HepG2 (cell line): ENCODE measurements around the gene UQCC5. TPM values are rescaled to one million over a fixed set of nuclear protein-coding genes. Genes with fewer than 3 reads are reported as not detected.
A peak's percentile ranks its signal among the peaks of the same experiment; 100 is the strongest.

Experiments
- ATAC-seq: fragments of 200-7000 bp; cut with Tn5 transposase; 3 replicates; pipeline ENCODE4 v1.9.1; 2020; ENCODE audit warnings: mild to moderate bottlenecking, moderate library complexity
- BruUV-seq: library from RNA; stranded (reverse); fragments of 400-500 nt; replicated peaks from 2 replicates; lab custom pipeline; 2021; lab: Mats Ljungman, UMichigan
- CTCF ChIA-PET: fragments of 300-600 bp; formaldehyde crosslinking; extraction: SDS; loops from one replicate; lab custom pipeline; 2021; ENCODE audit warnings: low total read pairs, inconsistent platforms, low intra/inter-chr PET ratio; lab: Yijun Ruan, JAX
- POLR2A ChIA-PET: fragments of 350-600 bp; sonication (Branson Sonifier 250); formaldehyde crosslinking; loops from one replicate; lab custom pipeline; 2020; ENCODE audit warnings: antibody characterized with exemption, inconsistent platforms; lab: Yijun Ruan, JAX
- DNase-seq: peaks from one replicate; pipeline ENCODE4 v3.0.0-alpha.2; 2015; ENCODE audit warnings: low spot score
- FAIRE-seq: peaks from 3 replicates; lab custom pipeline; 2011; peaks lifted over from hg19 to GRCh38; lab: Jason Lieb, UNC
- H2AFZ ChIP-seq: one replicate; pipeline ENCODE4 v1.6.1; 2011; ENCODE audit warnings: low read length, inconsistent platforms
- H3K27ac ChIP-seq: fragments of 300-600 bp; 3 replicates; pipeline ENCODE4 v1.8.0; 2011; ENCODE audit warnings: mixed run types, mild to moderate bottlenecking, mixed read lengths, low read length, inconsistent platforms; ENCODE audit not compliant: insufficient read depth; ENCODE audit errors: extremely low read length
- H3K27me3 ChIP-seq, 2 experiments: fragments of 200-600 bp in 1 of 2; 2 replicates in 1 of 2; 3 replicates in 1 of 2; pipeline versions ENCODE4 v1.6.0 to v1.8.0; 2011; ENCODE audit warnings: low read length in 2 of 2, mild to moderate bottlenecking in 2 of 2, moderate library complexity in 2 of 2, inconsistent platforms in 1 of 2; ENCODE audit not compliant: insufficient read depth in 2 of 2, control insufficient read depth in 1 of 2
- H3K36me3 ChIP-seq, 2 experiments: fragments of 200-600 bp in 1 of 2; replicated peaks in 1 of 2; 2 replicates in 1 of 2; 3 replicates in 1 of 2; pipeline versions ENCODE4 v1.5.1 to v1.8.0; 2011; ENCODE audit warnings: low read length in 2 of 2, inconsistent platforms in 1 of 2; ENCODE audit not compliant: insufficient read depth in 2 of 2, control insufficient read depth in 1 of 2
- H3K4me1 ChIP-seq: 2 replicates; pipeline ENCODE4 v1.5.1; 2012; ENCODE audit warnings: low read length, inconsistent platforms; ENCODE audit not compliant: insufficient read depth
- H3K4me2 ChIP-seq: 2 replicates; pipeline ENCODE4 v1.6.0; 2011; ENCODE audit warnings: low read depth, low read length, inconsistent platforms
- H3K4me3 ChIP-seq, 3 experiments: fragments of 200-600 bp in 1 of 3; sonication (generic), shearing (Covaris generic) in 1 of 3; replicated peaks in 1 of 3; 2 replicates each; pipeline ENCODE4 v1.5.1; 2011 to 2016; ENCODE audit warnings: low read length in 3 of 3, inconsistent platforms in 2 of 3, low read depth in 2 of 3, mild to moderate bottlenecking in 2 of 3, control low read depth in 1 of 3, mixed read lengths in 1 of 3; ENCODE audit not compliant: insufficient read depth in 1 of 3
- H3K79me2 ChIP-seq: one replicate; pipeline ENCODE4 v1.6.1; 2011; ENCODE audit warnings: low read length, inconsistent platforms; ENCODE audit not compliant: insufficient read depth
- H3K9ac ChIP-seq: 2 replicates; pipeline ENCODE4 v1.6.0; 2011; ENCODE audit warnings: mild to moderate bottlenecking, low read depth, low read length, inconsistent platforms; ENCODE audit not compliant: insufficient read depth
- H3K9me3 ChIP-seq: 2 replicates; pipeline ENCODE4 v1.5.1; 2012; ENCODE audit warnings: mild to moderate bottlenecking, low read length
- H4K20me1 ChIP-seq: 2 replicates; pipeline ENCODE4 v1.6.0; 2011; ENCODE audit warnings: inconsistent platforms, mild to moderate bottlenecking, low read length, moderate library complexity; ENCODE audit not compliant: insufficient read depth
- CTCF ChIP-seq: sonication (generic); formaldehyde crosslinking; IDR thresholded peaks from 2 replicates; pipeline ENCODE4 v1.5.0; 2020; ENCODE audit warnings: mild to moderate bottlenecking, missing genetic modification reagents, moderate library complexity
- DR1 ChIP-seq: sonication (generic); formaldehyde crosslinking; IDR thresholded peaks from 2 replicates; pipeline ENCODE4 v1.8.0; 2021; ENCODE audit warnings: mild to moderate bottlenecking, missing genetic modification reagents, inconsistent platforms
- GFI1 ChIP-seq: sonication (generic); formaldehyde crosslinking; IDR thresholded peaks from 2 replicates; pipeline ENCODE4 v1.5.0; 2020; ENCODE audit warnings: missing genetic modification reagents, mild to moderate bottlenecking, borderline replicate concordance
- KMT2A ChIP-seq: sonication (generic); formaldehyde crosslinking; IDR thresholded peaks from 2 replicates; pipeline ENCODE4 v1.4.0; 2020; ENCODE audit warnings: missing genetic modification reagents
- NBN ChIP-seq: fragments of 450-650 bp; conservative IDR thresholded peaks from 2 replicates; pipeline ENCODE4 v1.6.1; 2017
- RARA ChIP-seq: IDR thresholded peaks from 2 replicates; pipeline ENCODE4 v1.6.1; 2016; ENCODE audit warnings: missing genetic modification reagents, missing compliant biosample characterization
- RNF219 ChIP-seq: sonication (generic); formaldehyde crosslinking; IDR thresholded peaks from 2 replicates; pipeline ENCODE4 v1.5.0; 2020; ENCODE audit warnings: mild to moderate bottlenecking, missing genetic modification reagents
- RXRA ChIP-seq: sonication (generic); formaldehyde crosslinking; IDR thresholded peaks from 2 replicates; pipeline ENCODE4 v1.5.1; 2020; ENCODE audit warnings: missing genetic modification reagents
- SMAD9 ChIP-seq: sonication (generic); formaldehyde crosslinking; IDR thresholded peaks from 2 replicates; pipeline ENCODE4 v1.5.1; 2020; ENCODE audit warnings: mild to moderate bottlenecking, missing genetic modification reagents
- SOX6 ChIP-seq, 2 experiments: fragments of 450-650 bp in 1 of 2; sonication (generic) in 1 of 2; formaldehyde crosslinking in 1 of 2; IDR thresholded peaks; 2 replicates each; pipeline versions ENCODE4 v1.4.0 to v1.6.1; 2017 to 2020; ENCODE audit warnings: antibody characterized with exemption in 1 of 2, mild to moderate bottlenecking in 1 of 2, missing genetic modification reagents in 1 of 2
- SRSF1 ChIP-seq: fragments of 200-400 bp; formaldehyde crosslinking; optimal IDR thresholded peaks from 2 replicates; pipeline ENCODE3; 2017; ENCODE audit warnings: mild to moderate bottlenecking, low read depth, low read length, moderate library complexity
- XBP1 ChIP-seq: sonication (generic); formaldehyde crosslinking; IDR thresholded peaks from 2 replicates; pipeline ENCODE4 v1.5.0; 2020; ENCODE audit warnings: missing genetic modification reagents
- XRCC5 ChIP-seq: fragments of 200-400 bp; formaldehyde crosslinking; optimal IDR thresholded peaks from 2 replicates; pipeline ENCODE3; 2017; ENCODE audit warnings: mild to moderate bottlenecking, low read length
- ZFP91 ChIP-seq: sonication (generic); formaldehyde crosslinking; IDR thresholded peaks from 2 replicates; pipeline ENCODE4 v1.9.0; 2022; ENCODE audit warnings: missing genetic modification reagents, mild to moderate bottlenecking, borderline replicate concordance
- ZKSCAN8 ChIP-seq: IDR thresholded peaks from 2 replicates; pipeline ENCODE4 v1.6.1; 2016; ENCODE audit warnings: borderline replicate concordance, missing genetic modification reagents, missing compliant biosample characterization
- ZNF383 ChIP-seq: sonication (generic); formaldehyde crosslinking; IDR thresholded peaks from 2 replicates; pipeline ENCODE4 v1.4.0; 2020; ENCODE audit warnings: missing genetic modification reagents, mild to moderate bottlenecking, borderline replicate concordance
- ZNF563 ChIP-seq: sonication (generic); formaldehyde crosslinking; IDR thresholded peaks from 2 replicates; pipeline ENCODE4 v1.8.0; 2022; ENCODE audit warnings: mild to moderate bottlenecking, moderate library complexity, missing genetic modification reagents
- WGBS: methylation state at CpG from one replicate; pipeline ENCODE4 v1.1.6; 2017; ENCODE audit warnings: low lambda C conversion rate; 5-methylcytosine and 5-hydroxymethylcytosine counted together
- in situ Hi-C: cut with HindIII; loops from 2 replicates; pipeline ENCODE4 v1.10.0; 2017; ENCODE audit warnings: low pct_unique_long_range_greater_than_20kb; ENCODE audit not compliant: extremely low pct_ligation_motif_present
- intact Hi-C: fragments of 100-400 bp; cut with micrococcal nuclease; formaldehyde crosslinking; loops from one replicate; pipeline ENCODE4 v1.10.0; 2022; ENCODE audit not compliant: unreplicated experiment
- polyA plus RNA-seq, 8 experiments: library from polyadenylated mRNA; depleted of rRNA in 3 of 8; stranded (reverse) in 7 of 8; unstranded in 1 of 8; fragments of >200 nt; fragmentation: Illumina TruSeq in 4 of 8; extraction: Trizol in 4 of 8; gene quantifications; 2 replicates each; pipeline versions ENCODE4 v1.2.1 to v1.2.3, GENCODE V29; 2011 to 2016; ENCODE audit warnings: low read depth in 4 of 8, missing spikeins in 1 of 8, mixed read lengths in 1 of 8; ENCODE audit not compliant: insufficient read depth in 1 of 8
- total RNA-seq, 5 experiments: library from RNA; depleted of rRNA; stranded (reverse); fragments of >200 nt; fragmentation: Illumina TruSeq; extraction: Trizol; gene quantifications; 2 replicates each; pipeline ENCODE4 v1.2.3, GENCODE V29; 2016; ENCODE audit warnings: low read depth in 1 of 5

Gene UQCC5
- total and polyA plus RNA-seq, 2 of the 13 experiments (the other 11 are each of a cell fraction or from before 2014, with no cell fraction given) = 15.4 to 29.5 TPM

- ChIA-PET CTCF (no interaction called here), POLR2A (interaction anchor here (1.0 to 1.4 kb wide), 2 partner anchors 9 to 14 kb away, joined by 3 to 5 read pairs; no protein-coding TSS in a partner anchor)
- intact Hi-C loops (no loop called here), in situ Hi-C loops (no loop called here)
- peaks cover 23 to 52% of the 10 kb centered on the region in 2 experiments for H3K27me3 ChIP-seq
- BruUV-seq = no TSS peak
- no peak for DNase-seq
- H3K79me2 ChIP-seq = no peaks in the 10 kb centered on the region
- no peak overlapping the region for H3K9ac ChIP-seq
- no peak overlapping the region for H3K27ac ChIP-seq
- H3K9me3 ChIP-seq = no peaks in the 10 kb centered on the region
- ATAC-seq = peak; percentile 17
- H3K4me2 ChIP-seq = 0 out of 2 replicates have a peak overlapping the region, but pooled peaks have one; percentile 15
- WGBS = 39% methylated on average over 11 of the region's 25 CpGs
- TF ChIP-seq ZNF383 (CRISPR knock-in tag) (no peak), XBP1 (no peak), ZKSCAN8 (CRISPR knock-in tag) (no peak), XRCC5 (no peak), RNF219 (no peak), ZFP91 (CRISPR knock-in tag) (peak; percentile 41; the same call in 1 of the 2 replicates), RARA (CRISPR knock-in tag) (0 out of 2 replicates have a peak, but pooled peaks have one; percentile 18), SOX6 (IDR thresholded peaks at IDR 0.05) (no peak), SOX6 (CRISPR knock-in tag; IDR thresholded peaks at IDR 0.05) (no peak), GFI1 (CRISPR knock-in tag) (no peak), CTCF (CRISPR knock-in tag) (0 out of 2 replicates have a peak, but pooled peaks have one; percentile 8), ZNF563 (CRISPR knock-in tag) (no peak), KMT2A (CRISPR knock-in tag) (no peak), DR1 (CRISPR knock-in tag) (no peak), NBN (no peak), RXRA (CRISPR knock-in tag) (peak; percentile 36; the same call in 1 of the 2 replicates), SMAD9 (no peak), SRSF1 (no peak)
- no peak overlapping the region for H3K4me3 ChIP-seq
- H3K4me1 ChIP-seq = peaks cover 27% of the 10 kb centered on the region
- no peaks in the 10 kb centered on the region for H3K36me3 ChIP-seq
- FAIRE-seq = no peak
- H2AFZ ChIP-seq = no peak overlapping the region
- H4K20me1 ChIP-seq = no peaks in the 10 kb centered on the region
These were observed 18.3 kb upstream of the UQCC5 start for GRCh38 chr3:52517796-52518722.
